Naive thymus-derived CD8-positive, alpha-beta T cell (primary cell): ENCODE data around the gene CCDC77. TPM values are rescaled to one million over a fixed set of nuclear protein-coding genes. Genes with fewer than 3 reads are reported as not detected.

Experiments used
- ATAC-seq, 2 donors: fragments of 150-1000 bp; cut with Tn5 transposase in 1 of 2; sonication (Bioruptor Pico), chemical (Tn5 transposase) in 1 of 2; 1 replicate in 1 of 2; 2 replicates in 1 of 2; pipeline ENCODE4 v1.10.0; 2021; ENCODE audit warnings: mild to moderate bottlenecking in 2 of 2, moderate library complexity in 2 of 2
- POLR2A ChIA-PET: fragments of 350-600 bp; sonication (Branson Sonifier 250); formaldehyde crosslinking; loops from one replicate; lab custom pipeline; 2021; ENCODE audit warnings: antibody characterized with exemption; lab: Charles Lee
- DNase-seq, 10 donors: peaks; one replicate each; pipeline versions ENCODE4 v3.0.0 to v3.0.0-alpha.2; 2020 to 2022
- H3K27ac Mint-ChIP-seq, 10 donors: one replicate each; pipeline ENCODE4 v1.8.0; 2020 to 2022; ENCODE audit warnings: mild to moderate bottlenecking in 10 of 10, mixed read lengths in 10 of 10, moderate library complexity in 4 of 10, inconsistent platforms in 1 of 10
- H3K27me3 Mint-ChIP-seq, 5 donors: one replicate each; pipeline ENCODE4 v1.8.0; 2021 to 2022; ENCODE audit warnings: mixed read lengths in 5 of 5
- H3K36me3 Mint-ChIP-seq, 3 donors: one replicate each; pipeline ENCODE4 v1.8.0; 2020 to 2022; ENCODE audit warnings: mixed read lengths in 3 of 3, mild to moderate bottlenecking in 2 of 3, inconsistent platforms in 1 of 3
- H3K4me1 Mint-ChIP-seq, 4 donors: one replicate each; pipeline ENCODE4 v1.8.0; 2021 to 2022; ENCODE audit warnings: mixed read lengths in 4 of 4
- H3K4me3 Mint-ChIP-seq, 10 donors: one replicate each; pipeline ENCODE4 v1.8.0; 2020 to 2022; ENCODE audit warnings: mild to moderate bottlenecking in 10 of 10, mixed read lengths in 10 of 10, moderate library complexity in 6 of 10, inconsistent platforms in 1 of 10
- H3K9me3 Mint-ChIP-seq, 9 donors: one replicate each; pipeline ENCODE4 v1.8.0; 2020 to 2022; ENCODE audit warnings: mixed read lengths in 9 of 9, mild to moderate bottlenecking in 3 of 9, inconsistent platforms in 1 of 9, moderate library complexity in 1 of 9
- polyA plus RNA-seq, 3 donors: library from polyadenylated mRNA; unstranded; fragments of 300-500 nt; fragmentation: Illumina TruSeq; gene quantifications; one replicate each; pipeline ENCODE4 v1.2.3, GENCODE V29; 2021
- total RNA-seq, 8 experiments: library from RNA in 2 of 8; stranded (reverse) in 2 of 8; gene quantifications; one replicate each; pipeline ENCODE4 v1.2.3 and lab custom pipeline; 2021 to 2026

Gene CCDC77
- total and polyA plus RNA-seq, 5 experiments from 2014 or later = 3.4 to 13.5 (median 6.6) TPM

- Mint-ChIP-seq H3K27me3 (peaks cover 6 to 34% (median 12%) of the 10 kb centered on the region in 5 donors), H3K4me1 (peaks cover 0 to 10% (median 2%) of the 10 kb centered on the region in 4 donors), H3K4me3 (no peak overlapping the region), H3K9me3 (no peaks in the 10 kb centered on the region), H3K27ac (no peak overlapping the region), H3K36me3 (no peaks in the 10 kb centered on the region)
- POLR2A ChIA-PET = interaction anchor here (0.6 kb wide), 1 partner anchor 13 kb away, joined by 4 read pairs; no protein-coding TSS in a partner anchor
- DNase-seq (no peak), ATAC-seq (no peak)
Measured at GRCh38 chr12:468671-469389, 67.4 kb downstream of the CCDC77 start.

DNA sequence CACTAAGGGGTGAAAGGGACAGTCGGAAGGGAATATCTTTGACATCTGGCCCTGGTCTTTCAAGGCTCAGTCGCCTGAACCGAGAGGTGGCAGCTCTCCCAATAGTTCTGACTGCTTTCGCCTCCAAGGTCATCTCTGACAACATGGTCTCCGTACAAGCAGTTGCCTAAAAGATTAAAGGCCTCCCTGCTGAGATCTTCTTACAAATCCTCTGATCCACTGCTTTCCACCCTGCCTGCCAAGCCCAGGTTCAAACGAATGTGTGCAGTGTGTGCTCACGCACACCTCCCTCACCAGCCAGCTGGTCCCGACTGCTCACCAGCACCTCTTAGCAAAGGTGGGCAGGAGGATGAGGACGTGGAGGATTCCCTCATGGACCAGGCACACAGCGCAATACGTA, 68.7 kb downstream of the CCDC77 start:
- Mint-ChIP-seq H3K27me3 (peaks cover 6 to 32% (median 18%) of the 10 kb centered on the region in 5 donors), H3K4me3 (no peak overlapping the region), H3K4me1 (peaks cover 0 to 11% (median 2%) of the 10 kb centered on the region in 4 donors), H3K27ac (peak overlapping the region in 2 of 10 donors; percentile 26 to 31), H3K36me3 (no peaks in the 10 kb centered on the region), H3K9me3 (no peaks in the 10 kb centered on the region)
- POLR2A ChIA-PET = no interaction called here
- DNase-seq = no peak
- ATAC-seq = no peak

GRCh38 chr12:473198-473597, 71.8 kb downstream of the CCDC77 start:
- ATAC-seq = no peak
- no peaks in the 10 kb centered on the region for H3K9me3 Mint-ChIP-seq
- POLR2A ChIA-PET = no interaction called here

DNA sequence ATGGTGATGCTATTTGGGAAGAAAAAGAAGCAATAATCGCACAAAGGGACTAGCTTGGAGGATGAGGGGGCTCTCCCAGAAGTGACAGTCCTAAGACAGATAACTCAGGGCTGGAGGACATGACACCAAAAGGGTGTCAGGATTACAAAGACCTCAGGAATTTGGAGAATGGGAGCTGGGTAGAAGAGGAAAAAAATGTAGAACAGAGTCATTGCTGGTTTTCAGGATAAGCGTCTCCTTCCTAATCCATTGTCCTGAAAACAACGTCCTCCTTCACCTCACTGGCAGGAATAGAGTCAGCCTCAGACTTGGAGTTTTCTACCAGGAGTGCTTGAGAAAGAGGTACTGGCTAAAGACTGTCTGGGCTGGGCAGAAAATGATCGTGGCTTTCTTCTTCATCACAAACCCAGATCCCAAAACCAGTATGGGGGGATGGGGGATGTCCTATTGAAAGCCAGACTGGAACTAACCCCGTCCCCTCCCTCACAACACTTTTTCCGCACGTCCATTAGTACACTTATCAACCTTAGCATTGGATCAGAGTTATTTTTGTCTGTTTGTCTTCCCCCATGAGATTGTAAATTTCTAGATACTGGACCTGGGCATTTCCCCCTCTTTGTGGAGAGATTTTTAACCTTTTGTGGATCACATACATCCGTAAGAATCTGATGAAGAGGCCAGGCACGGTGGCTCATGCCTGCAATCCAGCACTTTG, 72.6 kb downstream of the CCDC77 start:
- ATAC-seq (no peak), DNase-seq (no peak)
- Mint-ChIP-seq H3K4me3 (no peak overlapping the region), H3K36me3 (no peaks in the 10 kb centered on the region), H3K9me3 (no peaks in the 10 kb centered on the region), H3K27me3 (peaks cover 8 to 40% (median 27%) of the 10 kb centered on the region in 5 donors), H3K4me1 (peaks cover 0 to 11% (median 3%) of the 10 kb centered on the region in 4 donors), H3K27ac (peak overlapping the region in 1 of 10 donors; percentile 5)
- POLR2A ChIA-PET = no interaction called here

More at GRCh38 chr12:473198-473597, 71.8 kb downstream of the CCDC77 start:
- Mint-ChIP-seq H3K4me3 (no peak overlapping the region), H3K36me3 (no peaks in the 10 kb centered on the region), H3K27me3 (peaks cover 8 to 43% (median 27%) of the 10 kb centered on the region in 5 donors), H3K27ac (no peak overlapping the region), H3K4me1 (peaks cover 0 to 17% (median 3%) of the 10 kb centered on the region in 4 donors)
- no peak for DNase-seq

- H3K4me1 Mint-ChIP-seq = peaks cover 0 to 7% (median 3%) of the 10 kb centered on the region in 4 donors
- no peak for DNase-seq
- peak overlapping the region in 1 of 10 donors; percentile 57 for H3K27ac Mint-ChIP-seq
- POLR2A ChIA-PET = interaction anchor here (0.7 kb wide), 1 partner anchor 62 kb away, joined by 3 read pairs; no protein-coding TSS in a partner anchor
- H3K27me3 Mint-ChIP-seq = peaks cover 8 to 40% (median 30%) of the 10 kb centered on the region in 5 donors
- ATAC-seq = no peak
- H3K4me3 Mint-ChIP-seq = no peak overlapping the region
- no peaks in the 10 kb centered on the region for H3K36me3 Mint-ChIP-seq
- H3K9me3 Mint-ChIP-seq = no peaks in the 10 kb centered on the region
Measured at GRCh38 chr12:475286-475685, 73.8 kb downstream of the CCDC77 start.

GRCh38 chr12:479161-479560, 77.7 kb downstream of the CCDC77 start:
- POLR2A ChIA-PET = no interaction called here
- ATAC-seq = no peak
- no peaks in the 10 kb centered on the region for H3K9me3 Mint-ChIP-seq
- H3K27me3 Mint-ChIP-seq = peaks cover 7 to 40% (median 24%) of the 10 kb centered on the region in 5 donors
- no peak overlapping the region for H3K4me3 Mint-ChIP-seq
- peaks cover 0 to 7% (median 1%) of the 10 kb centered on the region in 4 donors for H3K4me1 Mint-ChIP-seq
- no peak overlapping the region for H3K27ac Mint-ChIP-seq
- no peak for DNase-seq
- peaks cover 0 to 1% (median 0%) of the 10 kb centered on the region in 3 donors for H3K36me3 Mint-ChIP-seq

DNA sequence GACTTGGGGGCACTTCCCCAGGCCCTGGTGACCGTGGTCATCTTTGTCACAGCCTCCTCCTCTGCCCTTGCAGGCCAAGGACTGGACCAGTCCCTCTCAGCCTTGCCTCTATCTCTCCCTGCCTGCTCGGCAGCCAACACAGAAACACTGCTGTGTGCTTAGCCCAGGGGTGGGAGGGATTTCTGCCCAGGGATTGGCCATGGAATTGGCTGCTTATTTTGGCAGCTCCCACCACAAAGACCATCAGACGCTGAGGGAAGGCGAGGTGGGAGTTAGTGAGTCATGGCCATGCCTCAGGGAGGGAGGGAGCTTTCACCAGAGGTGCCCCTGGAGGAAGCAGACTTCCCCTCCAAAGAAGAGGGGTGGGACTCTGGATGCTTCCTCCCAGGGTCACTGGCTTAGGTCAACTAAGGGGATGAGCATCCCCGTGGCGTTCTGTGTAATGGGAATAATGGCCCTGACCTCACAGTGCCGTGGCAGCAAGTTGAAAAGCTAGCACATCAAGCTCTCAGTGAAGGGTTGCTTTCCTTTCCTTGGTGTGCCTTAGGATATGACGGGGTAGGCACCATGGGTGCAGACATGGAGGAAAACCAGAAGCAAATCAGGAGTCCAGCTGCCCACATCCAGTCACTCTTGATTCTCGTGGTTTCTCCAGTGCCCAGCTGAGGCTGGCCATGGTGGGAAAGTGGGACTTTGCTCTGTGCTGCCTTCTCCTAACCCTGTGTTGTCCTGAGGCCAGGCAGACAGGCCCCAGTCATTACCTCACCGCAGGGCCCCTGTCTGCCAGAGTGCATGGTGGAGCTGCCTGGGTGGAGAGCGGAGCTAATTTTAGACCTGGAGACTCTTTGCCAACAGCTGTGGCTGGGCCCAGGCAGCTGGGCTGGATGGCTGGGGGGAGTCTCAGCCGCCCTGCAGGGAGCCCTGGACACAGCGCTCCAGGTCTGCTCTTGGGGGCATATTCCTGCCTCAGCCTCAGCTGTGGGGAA, 79.7 kb downstream of the CCDC77 start:
- Mint-ChIP-seq H3K27me3 (peaks cover 8 to 34% (median 26%) of the 10 kb centered on the region in 5 donors), H3K36me3 (peaks cover 0 to 5% (median 1%) of the 10 kb centered on the region in 3 donors), H3K9me3 (peaks cover 0 to 3% (median 0%) of the 10 kb centered on the region in 9 donors), H3K4me3 (no peak overlapping the region), H3K27ac (no peak overlapping the region), H3K4me1 (no peaks in the 10 kb centered on the region)
- ATAC-seq (no peak), DNase-seq (no peak)
- POLR2A ChIA-PET = no interaction called here

DNA sequence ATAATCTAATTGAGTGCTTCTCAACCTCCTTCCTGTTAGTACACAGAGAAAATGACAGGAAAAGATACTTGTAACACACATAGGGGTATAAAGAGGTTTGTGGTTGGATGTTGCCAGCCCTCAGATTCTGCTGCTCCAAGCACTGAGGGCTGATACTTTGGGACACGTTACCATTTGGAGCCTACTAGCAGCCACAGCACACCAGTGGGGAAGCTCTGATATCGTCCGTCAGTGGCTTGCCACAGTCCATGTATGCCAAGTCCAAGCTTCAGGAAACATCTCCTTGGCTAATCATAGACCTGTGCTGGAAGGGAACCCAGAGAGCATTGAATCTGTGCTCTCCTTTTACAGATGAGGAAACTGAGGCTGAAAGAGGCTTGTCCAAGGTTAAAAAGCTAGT, 80.6 kb downstream of the CCDC77 start:
- ATAC-seq (no peak), DNase-seq (no peak)
- Mint-ChIP-seq H3K9me3 (peaks cover 0 to 8% (median 2%) of the 10 kb centered on the region in 9 donors), H3K27ac (no peak overlapping the region), H3K4me1 (no peaks in the 10 kb centered on the region), H3K27me3 (peaks cover 8 to 38% (median 31%) of the 10 kb centered on the region in 5 donors), H3K4me3 (no peak overlapping the region), H3K36me3 (peaks cover 0 to 12% (median 1%) of the 10 kb centered on the region in 3 donors)
- POLR2A ChIA-PET = no interaction called here

- H3K27ac Mint-ChIP-seq = no peak overlapping the region
- no peak overlapping the region for H3K4me3 Mint-ChIP-seq
- DNase-seq (no peak), ATAC-seq (no peak)
- no peaks in the 10 kb centered on the region for H3K4me1 Mint-ChIP-seq
- peaks cover 8 to 40% (median 31%) of the 10 kb centered on the region in 5 donors for H3K27me3 Mint-ChIP-seq
- POLR2A ChIA-PET = no interaction called here
- peaks cover 2 to 26% (median 6%) of the 10 kb centered on the region in 3 donors for H3K36me3 Mint-ChIP-seq
- H3K9me3 Mint-ChIP-seq = peaks cover 1 to 27% (median 11%) of the 10 kb centered on the region in 9 donors
Measured at GRCh38 chr12:484096-484495, 82.7 kb downstream of the CCDC77 start.

DNA sequence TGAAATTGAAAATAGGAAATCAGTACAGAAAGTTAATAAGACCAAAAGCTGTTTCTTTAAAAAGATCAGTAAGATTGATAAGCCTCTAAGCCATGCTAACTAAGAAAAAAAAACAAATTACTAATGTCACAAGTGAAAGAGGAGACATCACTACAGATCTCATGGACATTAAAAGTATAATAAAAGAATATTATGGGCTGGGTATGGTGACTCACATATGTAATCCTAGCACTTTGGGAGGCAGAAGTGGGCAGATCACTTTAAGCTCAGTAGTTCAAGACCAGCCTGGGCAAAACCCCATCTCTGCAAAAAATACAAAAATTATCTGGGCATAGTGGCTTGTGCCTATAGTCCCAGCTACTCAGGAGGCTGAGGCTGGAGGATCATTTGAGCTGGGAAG, 88.8 kb downstream of the CCDC77 start:
- peaks cover 2 to 40% (median 18%) of the 10 kb centered on the region in 3 donors for H3K36me3 Mint-ChIP-seq
- POLR2A ChIA-PET = no interaction called here
- no peak overlapping the region for H3K27ac Mint-ChIP-seq
- peaks cover 16 to 67% (median 31%) of the 10 kb centered on the region in 9 donors for H3K9me3 Mint-ChIP-seq
- DNase-seq (no peak), ATAC-seq (no peak)
- H3K27me3 Mint-ChIP-seq = peaks cover 0 to 24% (median 2%) of the 10 kb centered on the region in 5 donors
- H3K4me3 Mint-ChIP-seq = no peak overlapping the region
- no peaks in the 10 kb centered on the region for H3K4me1 Mint-ChIP-seq
